Transverse colon (tissue), 4 donors: ENCODE measurements around the gene DEF6. TPM values are rescaled to one million over a fixed set of nuclear protein-coding genes. Genes with fewer than 3 reads are reported as not detected.
"Not testable (repeated sequence)": the region's sequence is repeated elsewhere in the genome, so short reads cannot be mapped to it uniquely, and the experiment has no call there.

Experiments used
- DNase-seq: peaks from one replicate; pipeline ENCODE4 v3.0.0-alpha.2; 2019
- H3K27ac ChIP-seq, 4 donors: fragments of 200-600 bp; sonication (generic); 2 replicates each; pipeline ENCODE4 v1.5.1; 2016 to 2018; ENCODE audit warnings: inconsistent platforms in 4 of 4
- H3K27me3 ChIP-seq: fragments of 200-600 bp; sonication (generic); 2 replicates; pipeline ENCODE4 v1.5.1; 2017; ENCODE audit warnings: inconsistent platforms
- H3K36me3 ChIP-seq, 4 donors: fragments of 200-600 bp; sonication (generic); 2 replicates each; pipeline ENCODE4 v1.5.1; 2017 to 2019; ENCODE audit warnings: inconsistent platforms in 4 of 4
- H3K4me1 ChIP-seq, 4 donors: fragments of 200-600 bp; sonication (generic); 2 replicates each; pipeline ENCODE4 v1.5.1; 2017 to 2020; ENCODE audit warnings: inconsistent platforms in 4 of 4
- H3K4me3 ChIP-seq, 4 donors: fragments of 200-600 bp; sonication (generic); 1 replicate in 1 of 4; 2 replicates in 3 of 4; pipeline versions ENCODE4 v1.5.1 to v1.6.1; 2017 to 2019; ENCODE audit warnings: inconsistent platforms in 4 of 4
- H3K9me3 ChIP-seq, 2 donors: fragments of 200-600 bp; sonication (generic); 2 replicates each; pipeline ENCODE4 v1.5.1; 2017 to 2019; ENCODE audit warnings: inconsistent platforms in 2 of 2
- EP300 ChIP-seq: sonication (generic); formaldehyde crosslinking; IDR thresholded peaks from one replicate; pipeline ENCODE4 v1.6.1; 2017; ENCODE audit warnings: antibody characterized with exemption, low read depth
- POLR2A ChIP-seq: fragments of 450-650 bp; IDR thresholded peaks from one replicate; pipeline ENCODE4 v1.6.1; 2016; ENCODE audit warnings: antibody characterized with exemption, mild to moderate bottlenecking, moderate library complexity
- POLR2AphosphoS5 ChIP-seq, 3 donors: sonication (generic); formaldehyde crosslinking; IDR thresholded peaks; one replicate each; pipeline ENCODE4 v1.6.1; 2016; ENCODE audit warnings: antibody characterized with exemption in 3 of 3
- WGBS, 2 donors: methylation state at CpG; one replicate each; pipeline ENCODE4 v1.1.5; 2018; ENCODE audit warnings: low coverage in 1 of 2; 5-methylcytosine and 5-hydroxymethylcytosine counted together
- in situ Hi-C, 4 donors: fragments of 200-750 bp; cut with MboI; loops; one replicate each; pipeline versions ENCODE4 v1.15.0 to v1.15.1; 2017; ENCODE audit warnings: low sequenced_read_pairs in 3 of 4, low pct_ligation_motif_present in 1 of 4, low pct_unique_long_range_greater_than_20kb in 1 of 4
- intact Hi-C: fragments of 100-400 bp; cut with DNase I; formaldehyde crosslinking; loops from one replicate; pipeline ENCODE4 v1.15.1; 2023; ENCODE audit warnings: low total_unique reads
- total RNA-seq, 4 donors: library from RNA; depleted of rRNA; stranded (reverse); fragments of >200 nt; gene quantifications; one replicate each; pipeline ENCODE4 v1.1.0, GENCODE V29; 2016
- TF ChIP-seq, protein P1 (sequence below), 5 experiments: fragments of 200-600 bp in 3 of 5; fragments of 450-650 bp in 2 of 5; sonication (generic) in 3 of 5; IDR thresholded peaks; 1 replicate in 2 of 5; 2 replicates in 3 of 5; pipeline ENCODE4 v1.5.1; 2016 to 2017; ENCODE audit warnings: antibody characterized with exemption in 5 of 5, inconsistent platforms in 3 of 5, mild to moderate bottlenecking in 2 of 5, moderate library complexity in 1 of 5

DEF6 gene
- total RNA-seq, 4 donors from 2014 or later: 2.6 to 24.5 (median 6.8) TPM

DNA sequence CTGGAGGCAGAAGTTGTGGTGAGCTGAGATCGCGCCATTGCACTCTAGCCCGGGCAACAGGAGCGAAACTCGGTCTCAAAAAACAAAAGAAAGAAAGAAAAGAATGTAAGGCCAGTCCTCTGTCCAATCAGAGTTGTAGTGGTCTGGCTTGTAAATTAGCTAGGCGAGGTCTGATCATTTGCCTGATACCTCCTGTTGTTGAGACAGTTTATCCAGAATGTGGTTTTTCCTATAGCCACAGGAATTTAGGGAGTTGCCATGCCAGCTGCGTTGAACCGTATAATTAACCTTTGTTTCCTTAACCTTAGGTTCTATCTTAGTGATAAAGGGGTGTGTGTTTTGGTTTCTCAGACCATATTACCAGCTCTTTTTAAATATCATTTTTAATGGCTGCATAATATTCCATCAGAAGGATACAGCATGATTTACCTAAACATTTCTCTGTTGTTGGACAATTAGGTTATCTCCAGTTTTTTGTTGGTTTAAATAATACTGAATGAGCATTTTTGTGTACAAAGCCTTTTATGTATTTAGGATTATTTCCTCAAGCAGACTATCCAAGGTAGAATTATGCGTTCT lies 33.0 kb downstream of the DEF6 start:
- peaks cover 0 to 4% (median 3%) of the 10 kb centered on the region in 4 donors for H3K4me1 ChIP-seq
- no peaks in the 10 kb centered on the region for H3K9me3 ChIP-seq
- no peak for DNase-seq
- 72 to 93% methylated on average over 4 to 9 of the region's 9 CpGs for WGBS, 2 donors
- no peaks in the 10 kb centered on the region for H3K27me3 ChIP-seq
- TF ChIP-seq POLR2A: no peak
- no peak overlapping the region for H3K4me3 ChIP-seq
- no peak overlapping the region for H3K27ac ChIP-seq
- H3K36me3 ChIP-seq: no peaks in the 10 kb centered on the region
- intact Hi-C loops: no loop called here
- in situ Hi-C loops: loop anchor here in 1 of 4 donors (25.0 kb wide), 1 partner anchor 407 kb away; the partner anchor contains the start of gene ARMC12

DNA sequence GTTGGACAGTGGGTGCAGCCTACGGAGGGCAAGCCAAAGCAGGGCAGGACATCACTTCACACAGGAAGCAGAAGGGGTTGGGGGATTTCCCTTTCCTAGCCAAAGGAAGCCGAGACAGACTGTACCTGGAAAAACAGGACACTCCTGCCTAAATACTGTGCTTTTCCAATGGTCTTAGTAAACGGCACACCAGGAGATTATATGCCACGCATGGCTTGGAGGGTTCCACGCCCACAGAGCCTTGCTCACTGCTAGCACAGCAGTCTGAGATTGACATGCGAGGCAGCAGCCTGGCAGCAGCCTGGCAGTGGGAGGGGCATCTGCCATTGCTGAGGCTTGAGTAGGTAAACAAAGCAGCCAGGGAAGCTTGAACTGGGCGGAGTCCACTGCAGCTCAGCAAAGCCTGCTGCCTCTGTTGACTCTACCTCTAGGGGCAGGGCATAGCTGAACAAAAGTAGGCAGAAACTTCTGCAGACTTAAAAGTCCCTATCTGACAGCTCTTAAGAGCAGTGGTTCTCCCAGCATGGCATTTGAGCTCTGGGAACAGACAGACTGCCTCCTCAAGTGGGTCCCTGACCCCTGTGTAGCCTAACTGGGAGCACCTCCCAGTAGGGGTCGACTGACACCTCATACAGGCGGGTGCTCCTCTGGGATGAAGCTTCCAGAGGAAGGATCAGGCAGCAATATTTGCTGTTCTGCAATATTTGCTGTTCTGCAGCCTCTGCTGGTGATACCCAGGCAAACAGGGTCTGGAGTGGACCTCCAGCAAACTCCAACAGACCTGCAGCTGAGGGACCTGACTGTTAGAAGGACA lies 34.7 kb downstream of the DEF6 start:
- in situ Hi-C loops: loop anchor here in 1 of 4 donors (25.0 kb wide), 1 partner anchor 405 kb away; the partner anchor contains the start of gene ARMC12
- H3K36me3 ChIP-seq, H3K4me3 ChIP-seq, H3K9me3 ChIP-seq, H3K4me1 ChIP-seq, intact Hi-C loops, H3K27me3 ChIP-seq: not testable (repeated sequence)
- TF ChIP-seq, protein P1, sequence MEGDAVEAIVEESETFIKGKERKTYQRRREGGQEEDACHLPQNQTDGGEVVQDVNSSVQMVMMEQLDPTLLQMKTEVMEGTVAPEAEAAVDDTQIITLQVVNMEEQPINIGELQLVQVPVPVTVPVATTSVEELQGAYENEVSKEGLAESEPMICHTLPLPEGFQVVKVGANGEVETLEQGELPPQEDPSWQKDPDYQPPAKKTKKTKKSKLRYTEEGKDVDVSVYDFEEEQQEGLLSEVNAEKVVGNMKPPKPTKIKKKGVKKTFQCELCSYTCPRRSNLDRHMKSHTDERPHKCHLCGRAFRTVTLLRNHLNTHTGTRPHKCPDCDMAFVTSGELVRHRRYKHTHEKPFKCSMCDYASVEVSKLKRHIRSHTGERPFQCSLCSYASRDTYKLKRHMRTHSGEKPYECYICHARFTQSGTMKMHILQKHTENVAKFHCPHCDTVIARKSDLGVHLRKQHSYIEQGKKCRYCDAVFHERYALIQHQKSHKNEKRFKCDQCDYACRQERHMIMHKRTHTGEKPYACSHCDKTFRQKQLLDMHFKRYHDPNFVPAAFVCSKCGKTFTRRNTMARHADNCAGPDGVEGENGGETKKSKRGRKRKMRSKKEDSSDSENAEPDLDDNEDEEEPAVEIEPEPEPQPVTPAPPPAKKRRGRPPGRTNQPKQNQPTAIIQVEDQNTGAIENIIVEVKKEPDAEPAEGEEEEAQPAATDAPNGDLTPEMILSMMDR (IDR thresholded peaks at IDR 0.05): peak in 3 of 5 experiments; percentile 20 to 40 (median 33)
- TF ChIP-seq POLR2AphosphoS5 (IDR thresholded peaks at IDR 0.05): peak in 1 of 3 donors; percentile 9
- H3K27ac ChIP-seq: peak overlapping the region in 1 of 4 donors; percentile 47
- 54% methylated on average over 9 of the region's 9 CpGs; no CpG with 5 or more reads in 1 of the 2 donors for WGBS, 2 donors
- DNase-seq: peak; percentile 90

DNA sequence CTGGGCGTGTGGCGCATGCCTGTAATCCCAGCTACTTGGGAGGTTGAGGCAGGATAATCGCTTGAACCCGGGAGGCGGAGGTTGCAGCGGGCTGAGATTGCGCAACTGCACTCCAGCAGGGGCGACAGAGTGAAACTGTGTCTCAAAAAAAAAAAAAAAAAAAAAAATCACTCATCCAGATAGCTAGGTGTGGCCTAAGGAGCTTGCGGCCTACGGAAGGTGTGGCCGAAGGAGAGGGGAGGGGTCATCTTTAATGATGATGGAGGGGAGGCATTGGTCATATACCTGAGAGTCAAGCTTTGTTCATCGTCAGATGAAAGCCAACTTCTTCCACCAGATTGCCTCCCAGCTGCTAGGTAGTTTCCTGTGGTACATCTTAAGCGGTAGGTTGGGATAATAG lies 43.9 kb downstream of the DEF6 start:
- no peak for DNase-seq
- Histone ChIP-seq H3K9me3 (no peaks in the 10 kb centered on the region), H3K27ac (no peak overlapping the region), H3K4me3 (no peak overlapping the region), H3K36me3 (peaks cover 0 to 1% (median 0%) of the 10 kb centered on the region in 4 donors), H3K27me3 (peaks cover 4% of the 10 kb centered on the region), H3K4me1 (peaks cover 4 to 30% (median 13%) of the 10 kb centered on the region in 4 donors)
- WGBS, 2 donors: 81 to 89% methylated on average over 13 of the region's 13 CpGs
- in situ Hi-C loops: loop anchor here in 3 of 4 donors (5.0 to 25.0 kb wide), 3 partner anchors 103 to 396 kb away; partner anchors contain the start of genes ARMC12 (in 1 of the 3) and FANCE (in 1 of the 3)
- intact Hi-C loops: loop anchor here (5.0 kb wide), 1 partner anchor 111 kb away; the partner anchor contains the start of gene FANCE
- TF ChIP-seq POLR2A (no peak), POLR2AphosphoS5 (IDR thresholded peaks at IDR 0.05) (no peak), EP300 (no peak)
- TF ChIP-seq, protein P1 (IDR thresholded peaks at IDR 0.05): no peak

DNA sequence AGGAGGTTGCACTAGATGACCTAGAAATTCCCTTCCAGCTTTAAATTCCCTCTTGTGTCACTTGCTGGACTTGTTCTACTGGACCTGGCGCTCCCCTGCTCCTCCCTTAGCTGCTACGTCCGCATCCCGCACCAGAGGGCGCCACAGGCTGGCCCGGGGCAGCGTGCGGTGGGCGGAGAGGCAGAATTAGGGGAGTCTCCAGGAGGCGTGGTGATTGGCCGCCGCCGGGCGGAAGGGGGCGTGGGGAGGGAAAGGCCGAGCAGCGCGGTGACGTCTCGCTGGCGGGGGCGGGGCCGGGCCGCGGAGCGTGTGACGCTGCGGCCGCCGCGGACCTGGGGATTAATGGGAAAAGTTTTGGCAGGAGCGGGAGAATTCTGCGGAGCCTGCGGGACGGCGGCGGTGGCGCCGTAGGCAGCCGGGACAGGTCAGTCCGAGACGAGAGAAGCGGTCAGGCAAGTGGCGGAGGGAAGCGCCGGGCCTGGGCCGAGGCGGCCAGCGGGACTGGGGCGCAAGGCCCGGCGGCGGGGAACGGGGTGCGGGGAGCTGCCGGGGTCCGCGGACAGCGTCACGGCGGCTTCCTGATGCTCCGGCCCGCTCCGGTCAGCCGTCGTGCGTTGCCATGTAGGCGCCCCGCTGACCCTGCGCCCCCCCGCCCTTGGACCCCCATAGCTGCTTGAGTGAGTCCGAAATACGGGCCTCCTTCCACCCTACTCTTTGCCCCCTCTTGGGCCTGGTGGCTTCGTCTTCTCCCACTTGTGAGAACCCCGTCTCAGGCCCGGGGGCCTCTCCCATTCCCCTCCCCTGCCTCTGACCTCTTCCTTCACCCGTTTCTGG lies 44.9 kb downstream of the DEF6 start, which contains the start of gene PPARD:
TSS of gene PPARD (plus strand) at position 301 of the 834 bp plus-strand sequence. CDS start 68,530 bp downstream, outside the sequence.
- Histone ChIP-seq H3K27ac (peak within 1 kb of the TSS; percentile 88 to 96 (median 90)), H3K4me1 (peaks cover 4 to 30% (median 13%) of the 10 kb centered on the region in 4 donors), H3K36me3 (peaks cover 0 to 5% (median 0%) of the 10 kb centered on the region in 4 donors), H3K27me3 (peaks cover 2% of the 10 kb centered on the region), H3K4me3 (peak within 1 kb of the TSS; percentile 80 to 99 (median 94)), H3K9me3 (no peaks in the 10 kb centered on the region)
- WGBS, 2 donors: 0 to 1% methylated on average over 2 to 77 of the region's 77 CpGs
- DNase-seq: peak; percentile 99
- in situ Hi-C loops (loop anchor here in 3 of 4 donors (5.0 to 25.0 kb wide), 3 partner anchors 102 to 395 kb away; partner anchors contain the start of genes ARMC12 (in 1 of the 3) and FANCE (in 1 of the 3)), intact Hi-C loops (loop anchor here (1.0 to 5.0 kb wide), 2 partner anchors 110 to 155 kb away; partner anchors contain the start of genes FANCE and TEAD3)
- peak; percentile 81 for TF ChIP-seq POLR2A
- TF ChIP-seq EP300: no peak
- TF ChIP-seq POLR2AphosphoS5 (IDR thresholded peaks at IDR 0.05): peak; percentile 80 to 90 (median 87)
- TF ChIP-seq, protein P1 (IDR thresholded peaks at IDR 0.05): peak; percentile 95 to 99 (median 97)
